AG08395 (cell line): ENCODE measurements around the gene SPOCK1.
A peak's percentile ranks its signal among the peaks of the same experiment; 100 is the strongest.

Experiments
- DNase-seq: peaks from one replicate; pipeline ENCODE4 v3.0.0; 2012; ENCODE audit warnings: mixed read lengths, low spot score

Gene SPOCK1

GRCh38 chr5:137492331-137492730, 6.8 kb downstream of the SPOCK1 start:
- DNase-seq: no peak

DNA sequence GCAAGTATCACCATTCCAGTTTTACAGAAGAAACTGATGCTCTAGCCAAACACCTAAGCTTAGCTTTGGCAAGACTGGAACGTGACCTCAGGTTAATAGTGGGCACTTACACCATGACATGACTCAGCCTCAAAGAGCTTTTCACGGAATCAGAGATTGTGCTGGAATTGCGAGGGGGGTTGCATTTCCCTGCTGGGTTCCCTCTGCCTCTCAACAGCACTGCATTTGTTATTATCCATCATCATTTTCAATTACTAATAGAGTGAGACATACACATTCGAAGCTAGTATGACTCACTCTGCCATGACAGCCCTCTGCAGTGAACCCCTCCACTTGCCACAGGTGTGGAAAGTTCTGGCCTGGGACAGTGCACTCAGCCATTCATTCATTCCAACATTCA, 8.0 kb downstream of the SPOCK1 start:
- DNase-seq: no peak

DNA sequence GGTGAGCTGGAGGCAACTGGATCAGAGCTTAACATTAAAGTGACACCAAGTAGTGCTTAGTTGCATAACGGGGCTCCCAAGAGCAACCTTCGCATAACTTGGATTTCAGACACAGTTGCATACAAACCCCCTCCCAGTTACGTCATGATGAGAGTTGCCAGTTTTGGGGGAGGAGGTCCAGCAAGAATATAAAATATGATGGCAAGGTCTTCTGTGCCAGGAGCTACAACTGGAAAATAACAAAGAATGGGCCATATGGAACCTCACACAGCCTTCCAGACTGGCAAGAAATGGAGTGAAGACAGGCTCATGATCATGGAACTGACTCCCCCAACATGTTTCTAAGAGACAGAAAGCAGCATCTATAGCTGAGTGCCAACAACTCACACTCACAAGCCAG, 8.5 kb downstream of the SPOCK1 start:
- DNase-seq: no peak

DNA sequence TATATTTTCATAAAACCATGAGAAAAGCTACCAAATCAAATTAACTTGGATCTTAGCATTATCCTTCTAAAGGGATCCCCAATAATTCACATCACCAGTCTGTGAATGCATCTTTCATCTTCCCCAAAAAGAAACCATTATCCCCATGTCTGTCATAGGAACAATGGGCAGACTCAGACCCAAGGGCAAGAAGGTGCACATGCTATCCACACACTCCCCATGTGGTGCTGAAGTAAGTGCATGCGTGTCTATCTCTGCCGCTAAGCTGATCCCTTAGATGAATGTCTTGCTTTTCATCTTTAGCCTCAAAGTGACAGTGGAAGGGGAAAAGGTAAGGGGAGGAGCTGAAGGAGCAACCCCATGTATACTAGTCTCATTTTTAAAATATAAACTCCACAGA, 10.2 kb downstream of the SPOCK1 start:
- DNase-seq: no peak

DNA sequence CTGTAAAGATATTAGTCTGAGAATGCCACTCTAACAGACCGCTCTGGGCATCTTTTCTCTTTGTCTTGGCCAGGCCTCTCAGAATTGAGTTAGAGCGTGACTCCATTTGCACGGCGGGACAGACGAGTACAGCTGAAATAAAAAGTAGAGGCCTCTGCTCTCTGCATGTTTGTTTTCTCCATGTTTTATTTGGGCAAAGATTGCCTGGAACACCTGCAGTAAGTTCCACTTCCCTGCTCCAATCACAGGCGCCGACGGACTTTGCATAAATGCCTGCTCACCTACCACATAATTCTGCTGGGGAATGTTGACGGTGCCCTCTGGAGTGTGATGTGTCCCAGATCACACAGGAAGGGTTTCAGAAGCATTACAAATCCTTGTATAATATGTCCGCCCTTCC, 10.6 kb downstream of the SPOCK1 start:
- no peak for DNase-seq

- peak; percentile 89 for DNase-seq
Measured at GRCh38 chr5:137487600-137487999, 11.5 kb downstream of the SPOCK1 start.

DNA sequence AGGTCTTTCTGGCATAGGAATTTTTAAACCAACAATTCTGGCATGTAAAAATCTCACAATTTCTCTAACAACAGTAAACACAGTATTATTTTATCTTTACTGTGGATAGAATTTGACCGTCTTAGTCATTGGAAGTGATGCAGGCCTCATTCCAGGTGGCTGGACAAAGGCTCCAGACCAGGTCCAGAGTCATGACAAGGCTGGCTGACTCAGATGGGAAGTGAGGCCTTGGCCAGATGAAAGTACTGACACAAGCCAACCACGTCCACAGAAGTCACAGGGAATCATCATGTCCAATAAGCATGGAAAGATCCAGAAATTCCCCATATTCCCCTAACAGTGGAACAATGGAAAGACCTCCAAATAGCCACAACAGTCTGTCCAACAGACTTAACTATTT, 12.4 kb downstream of the SPOCK1 start:
- DNase-seq: peak; percentile 77

DNA sequence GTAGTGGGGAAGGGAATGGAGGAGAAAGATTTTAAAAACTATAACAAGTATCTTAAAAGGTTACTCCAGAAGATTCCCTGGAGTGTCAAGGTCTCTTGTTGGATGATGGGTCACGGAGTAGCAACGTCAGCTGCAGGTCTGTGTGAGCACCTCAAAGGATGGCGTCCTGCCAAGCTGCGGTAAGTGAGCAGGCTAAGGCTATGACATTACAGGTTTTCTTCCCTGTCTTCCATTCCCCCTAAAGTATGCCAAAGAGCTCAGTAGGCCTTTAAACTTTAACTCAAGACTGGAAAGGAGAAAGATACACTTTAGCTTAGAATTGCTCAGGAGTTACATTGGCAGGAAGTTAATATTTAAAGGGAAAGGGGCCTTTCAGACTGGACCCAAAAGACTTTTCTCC, 17.5 kb downstream of the SPOCK1 start:
- DNase-seq: no peak

DNA sequence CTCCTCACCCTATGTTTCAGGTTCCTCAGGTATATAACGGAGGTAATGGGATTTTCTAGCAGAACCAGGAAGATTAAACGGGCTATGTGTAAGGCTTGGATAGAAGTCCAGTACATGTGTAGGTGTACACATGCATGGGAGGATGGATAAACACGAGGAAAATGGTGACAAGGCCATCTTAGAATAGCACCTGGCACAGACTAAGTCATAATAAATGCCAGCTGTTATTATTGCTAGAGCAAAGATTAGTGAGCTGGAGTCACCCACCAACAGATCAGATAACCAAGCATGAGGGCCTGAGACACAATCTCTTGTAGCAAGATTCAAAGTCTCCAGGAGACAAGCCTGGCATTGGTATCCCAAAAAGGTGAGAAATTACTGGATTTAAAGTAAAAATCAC, 21.1 kb downstream of the SPOCK1 start:
- no peak for DNase-seq

DNA sequence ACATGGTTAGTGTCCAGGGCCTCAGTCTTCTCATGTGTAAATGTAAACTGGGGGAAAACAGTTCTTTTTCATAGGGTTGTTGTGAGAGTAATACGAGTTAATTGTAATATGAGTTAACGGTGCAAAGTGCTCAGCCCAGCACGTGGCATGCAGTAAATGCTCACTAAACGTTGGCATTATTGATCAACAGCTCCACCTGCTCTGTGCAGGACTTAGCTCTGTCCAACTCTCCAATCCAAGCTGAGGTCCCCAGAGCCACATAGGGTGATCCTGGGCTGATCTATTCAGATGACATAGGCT, 28.3 kb downstream of the SPOCK1 start:
- no peak for DNase-seq

- peak; percentile 98 for DNase-seq
Measured at GRCh38 chr5:137470111-137470920, 28.8 kb downstream of the SPOCK1 start.

GRCh38 chr5:137466889-137467288, 32.2 kb downstream of the SPOCK1 start:
- DNase-seq: no peak

- DNase-seq: no peak
Measured at GRCh38 chr5:137465930-137466329, 33.2 kb downstream of the SPOCK1 start.

GRCh38 chr5:137462816-137463520, 36.2 kb downstream of the SPOCK1 start:
- DNase-seq: peak; percentile 10

DNA sequence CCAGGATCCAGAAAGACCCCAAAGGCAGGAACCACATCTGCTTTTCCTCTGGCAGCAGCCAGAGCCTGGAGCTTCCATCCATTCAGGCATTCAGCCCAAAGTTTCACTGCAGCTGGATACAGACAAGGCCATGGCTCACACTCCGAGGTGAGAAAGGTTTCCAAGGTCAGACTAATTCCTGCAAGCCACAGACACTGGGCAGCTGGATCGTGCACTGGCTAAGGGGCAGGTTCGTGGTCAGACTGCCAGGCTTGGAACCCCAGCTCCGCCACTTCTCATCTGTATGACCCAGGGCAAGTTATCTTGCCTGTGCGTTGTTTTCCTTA, 36.9 kb downstream of the SPOCK1 start:
- DNase-seq: no peak

DNA sequence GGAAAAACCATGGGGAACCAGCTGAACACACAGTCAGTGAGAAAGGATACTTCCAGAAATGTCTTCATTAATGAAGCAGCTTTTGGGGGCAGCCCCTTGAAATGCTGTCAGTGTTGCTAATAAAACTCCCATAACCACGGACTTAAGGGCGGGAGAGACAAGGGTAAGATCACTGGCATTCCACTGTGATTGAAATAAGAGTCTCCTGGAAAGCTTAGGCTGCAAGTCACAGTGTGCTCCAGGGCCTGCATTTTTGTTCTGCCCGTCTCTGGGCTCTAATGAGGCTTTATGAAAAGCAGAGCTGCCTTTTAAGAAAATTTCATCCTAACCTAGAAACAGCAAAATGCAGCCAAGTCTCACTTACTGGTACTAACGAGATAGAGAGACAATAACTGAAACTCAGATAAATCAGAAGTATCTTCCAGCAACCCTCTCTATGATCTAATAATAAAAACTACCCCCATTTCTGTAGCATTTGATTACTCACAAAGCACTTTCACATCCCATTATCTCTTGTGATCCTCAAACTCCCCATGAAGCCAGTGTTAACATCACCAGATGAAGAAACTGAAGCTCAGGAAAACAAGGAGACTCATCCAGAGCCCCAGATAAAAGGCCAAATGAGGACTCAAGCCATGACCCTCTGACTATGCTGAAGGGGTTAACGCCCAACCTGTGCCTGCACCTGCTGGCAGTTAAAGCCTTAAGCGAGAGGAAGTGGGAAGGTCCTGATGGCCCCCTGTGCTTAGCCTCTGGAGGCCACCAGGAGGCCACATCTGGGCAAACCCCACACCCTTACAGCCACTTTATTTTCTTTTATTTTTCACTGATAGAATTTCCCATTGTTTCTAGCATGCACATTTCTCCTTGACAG, 37.5 kb downstream of the SPOCK1 start:
- no peak for DNase-seq

GRCh38 chr5:137454671-137455070, 44.5 kb downstream of the SPOCK1 start:
- DNase-seq: no peak

- DNase-seq: peak; percentile 35
Measured at GRCh38 chr5:137453483-137454080, 45.5 kb downstream of the SPOCK1 start.

GRCh38 chr5:137450759-137451158, 48.4 kb downstream of the SPOCK1 start:
- no peak for DNase-seq

- no peak for DNase-seq
Measured at GRCh38 chr5:137448868-137449267, 50.3 kb downstream of the SPOCK1 start.

DNA sequence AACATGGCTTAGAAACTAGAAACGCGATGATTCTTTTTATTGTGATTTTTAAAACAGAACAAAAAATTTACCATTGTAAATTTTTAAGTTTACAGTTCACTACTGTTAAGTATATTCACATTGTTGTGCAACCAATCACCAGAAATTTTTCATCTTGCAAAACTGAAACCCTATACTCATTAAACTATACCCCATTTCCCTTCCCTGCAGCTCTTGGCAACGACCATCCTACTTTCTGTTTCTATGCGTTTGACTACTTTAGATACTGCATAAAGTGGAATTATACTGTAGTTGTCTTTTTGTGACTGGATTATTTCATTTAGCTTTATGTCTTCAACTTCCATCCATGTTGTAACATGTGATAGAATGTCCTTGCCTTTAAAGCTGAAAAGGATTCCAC, 52.5 kb downstream of the SPOCK1 start:
- DNase-seq: no peak

- no peak for DNase-seq
Measured at GRCh38 chr5:137446151-137446550, 53.0 kb downstream of the SPOCK1 start.

- no peak for DNase-seq
Measured at GRCh38 chr5:137442660-137443059, 56.5 kb downstream of the SPOCK1 start.
